ENCODE measurements around the gene MRPL44. TPM values are rescaled to one million over a fixed set of nuclear protein-coding genes. Genes with fewer than 3 reads are reported as not detected.
A peak's percentile ranks its signal among the peaks of the same experiment; 100 is the strongest.

The MRPL44 gene
- total RNA-seq, 1 experiment from 2014 or later: 24.8 TPM

DNA sequence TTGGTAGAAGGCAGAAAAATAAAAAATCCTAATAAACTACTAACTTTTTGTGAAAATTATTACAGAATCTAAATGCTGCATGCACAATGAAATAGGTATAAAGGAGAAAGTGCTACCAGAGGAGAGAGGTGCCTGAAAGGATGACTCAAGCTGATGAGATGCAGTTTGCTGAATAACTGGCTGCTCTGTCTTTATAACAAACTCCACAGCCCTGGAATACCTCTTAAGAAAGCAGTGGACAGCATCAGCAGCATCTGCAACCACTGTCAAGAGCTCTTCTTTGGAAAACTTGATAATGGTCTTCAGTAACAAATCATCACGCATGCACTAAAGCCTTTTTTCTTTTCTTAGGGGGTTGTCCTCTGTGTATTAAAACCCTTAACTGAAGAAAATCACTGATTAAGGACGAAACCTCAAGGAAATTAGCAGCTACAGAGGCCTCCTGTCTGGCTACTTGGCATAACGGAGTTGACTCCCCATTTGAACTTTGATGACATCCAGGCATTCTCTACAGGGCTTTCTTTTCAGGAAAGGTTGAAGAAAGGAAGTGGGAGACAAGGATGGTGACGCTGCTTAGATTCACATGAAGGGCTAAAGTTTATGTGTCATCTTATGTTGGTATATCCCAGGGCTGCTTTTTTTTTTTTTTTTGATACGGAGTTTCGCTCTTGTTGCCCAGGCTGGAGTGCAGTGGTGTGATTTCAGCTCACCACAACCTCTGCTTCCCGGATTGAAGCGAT lies 40.9 kb upstream of the MRPL44 start:
- Histone ChIP-seq H3K9me2 (replicated peaks; ENCODE audit: low read length) (no peaks in the 10 kb centered on the region), H3K9ac (ENCODE audit: low read length) (no peak overlapping the region), H3F3A (ENCODE audit: low read length, unreplicated experiment) (no peaks in the 10 kb centered on the region), H2AFZ (ENCODE audit: low read length) (no peak overlapping the region), H3K4me2 (ENCODE audit: low read length) (no peak overlapping the region), H3K27ac (ENCODE audit: low read length) (no peak overlapping the region), H3K36me3 (ENCODE audit: low read depth, low read length) (peaks cover 21% of the 10 kb centered on the region), H3K27me3 (ENCODE audit: low read length) (no peaks in the 10 kb centered on the region), H4K20me1 (ENCODE audit: low read length) (no peaks in the 10 kb centered on the region; the same call in 1 of the 2 replicates), H3K4me3 (ENCODE audit: low read length) (no peak overlapping the region), H3K79me2 (ENCODE audit: low read length) (peaks cover 29% of the 10 kb centered on the region), H3K4me1 (ENCODE audit: insufficient read depth, low read length) (no peaks in the 10 kb centered on the region), H3K9me3 (ENCODE audit: low read length) (no peaks in the 10 kb centered on the region)
- CTCF ChIA-PET: no interaction called here
- no peak for DNase-seq
- intact Hi-C loops (cut with micrococcal nuclease): no loop called here
- TF ChIP-seq EZH2phosphoT487 (IDR thresholded peaks at IDR 0.05; ENCODE audit: borderline replicate concordance, low read length) (no peak), CTCF (conservative IDR thresholded peaks at IDR 0.05; ENCODE audit: low read depth, low read length) (no peak), EZH2 (IDR thresholded peaks at IDR 0.05; ENCODE audit: low read length, unreplicated experiment) (no peak)
- POLR2A ChIA-PET (ENCODE audit: unreplicated experiment): no interaction called here
- BruUV-seq (replicated peaks): no TSS peak
- no peak for ATAC-seq

GRCh38 chr2:223918671-223919134 lies 38.6 kb upstream of the MRPL44 start:
- no TSS peak for BruUV-seq (replicated peaks)
- H3K4me3 ChIP-seq (ENCODE audit: low read length): no peak overlapping the region
- no peaks in the 10 kb centered on the region; the same call in 1 of the 2 replicates for H4K20me1 ChIP-seq (ENCODE audit: low read length)
- H3K36me3 ChIP-seq (ENCODE audit: low read depth, low read length): peaks cover 19% of the 10 kb centered on the region
- DNase-seq (no peak), ATAC-seq (no peak)
- POLR2A ChIA-PET (ENCODE audit: unreplicated experiment): interaction anchor here (0.7 kb wide), 1 partner anchor 24 kb away, joined by 5 read pairs; no protein-coding TSS in a partner anchor
- CTCF ChIA-PET: no interaction called here
- H3K9me3 ChIP-seq (ENCODE audit: low read length): no peaks in the 10 kb centered on the region
- intact Hi-C loops (cut with micrococcal nuclease): no loop called here
- no peaks in the 10 kb centered on the region for H3K4me1 ChIP-seq (ENCODE audit: insufficient read depth, low read length)
- H3K9me2 ChIP-seq (replicated peaks; ENCODE audit: low read length): no peaks in the 10 kb centered on the region
- H3K9ac ChIP-seq (ENCODE audit: low read length): no peak overlapping the region
- H3K27me3 ChIP-seq (ENCODE audit: low read length): no peaks in the 10 kb centered on the region
- no peak overlapping the region for H2AFZ ChIP-seq (ENCODE audit: low read length)
- H3F3A ChIP-seq (ENCODE audit: low read length, unreplicated experiment): no peaks in the 10 kb centered on the region
- no peak overlapping the region for H3K4me2 ChIP-seq (ENCODE audit: low read length)
- H3K79me2 ChIP-seq (ENCODE audit: low read length): peaks cover 50% of the 10 kb centered on the region
- no peak for TF ChIP-seq EZH2phosphoT487 (IDR thresholded peaks at IDR 0.05; ENCODE audit: borderline replicate concordance, low read length)
- no peak for TF ChIP-seq CTCF (conservative IDR thresholded peaks at IDR 0.05; ENCODE audit: low read depth, low read length)
- H3K27ac ChIP-seq (ENCODE audit: low read length): no peak overlapping the region

DNA sequence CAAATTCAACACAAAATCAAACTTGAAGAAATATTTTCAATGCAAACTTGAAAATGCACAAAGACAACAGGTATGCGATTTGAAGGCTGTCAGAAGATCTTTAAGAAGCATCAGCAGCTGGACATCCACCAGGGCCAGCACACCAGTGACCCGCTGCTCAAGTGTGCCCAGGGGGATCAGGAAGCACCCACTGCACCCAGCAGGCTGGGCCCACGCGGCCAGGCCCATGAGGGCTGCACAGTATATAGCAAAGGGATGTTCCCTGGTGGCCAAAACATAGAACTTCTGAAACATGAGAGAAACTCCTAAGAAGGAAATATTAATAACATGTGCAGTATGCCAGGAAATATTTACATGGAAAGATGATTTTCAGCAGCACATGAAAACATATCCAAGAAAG lies 37.2 kb upstream of the MRPL44 start:
- Histone ChIP-seq H3K9ac (ENCODE audit: low read length) (no peak overlapping the region), H3F3A (ENCODE audit: low read length, unreplicated experiment) (no peaks in the 10 kb centered on the region), H3K4me2 (ENCODE audit: low read length) (no peak overlapping the region), H3K79me2 (ENCODE audit: low read length) (peaks cover 64% of the 10 kb centered on the region), H3K36me3 (ENCODE audit: low read depth, low read length) (peaks cover 16% of the 10 kb centered on the region), H3K27me3 (ENCODE audit: low read length) (no peaks in the 10 kb centered on the region), H4K20me1 (ENCODE audit: low read length) (no peaks in the 10 kb centered on the region; the same call in 1 of the 2 replicates), H2AFZ (ENCODE audit: low read length) (no peak overlapping the region), H3K9me3 (ENCODE audit: low read length) (no peaks in the 10 kb centered on the region), H3K9me2 (replicated peaks; ENCODE audit: low read length) (no peaks in the 10 kb centered on the region), H3K4me3 (ENCODE audit: low read length) (no peak overlapping the region), H3K4me1 (ENCODE audit: insufficient read depth, low read length) (peaks cover 1% of the 10 kb centered on the region; the same call in 1 of the 2 replicates), H3K27ac (ENCODE audit: low read length) (no peak overlapping the region)
- ATAC-seq: 0 out of 2 replicates have a peak, but pooled peaks have one; percentile 19
- intact Hi-C loops (cut with micrococcal nuclease): no loop called here
- CTCF ChIA-PET: no interaction called here
- no peak for DNase-seq
- POLR2A ChIA-PET (ENCODE audit: unreplicated experiment): no interaction called here
- no TSS peak for BruUV-seq (replicated peaks)
- TF ChIP-seq CTCF (conservative IDR thresholded peaks at IDR 0.05; ENCODE audit: low read depth, low read length) (no peak; the same call in 1 of the 2 replicates), EZH2phosphoT487 (IDR thresholded peaks at IDR 0.05; ENCODE audit: borderline replicate concordance, low read length) (no peak), EZH2 (IDR thresholded peaks at IDR 0.05; ENCODE audit: low read length, unreplicated experiment) (no peak)
